Parathyroid adenoma (tissue), 2 donors: ENCODE data around the gene GSTK1.

Source experiments
- H2AFZ ChIP-seq: fragments of 300-600 bp; sonication (generic); one replicate; pipeline ENCODE4 v1.7.0; 2017; ENCODE audit warnings: antibody characterized with exemption, mild to moderate bottlenecking
- H3K27ac ChIP-seq: fragments of 300-600 bp; sonication (generic); one replicate; pipeline ENCODE4 v1.7.0; 2017
- H3K27me3 ChIP-seq: fragments of 300-600 bp; sonication (generic); one replicate; pipeline ENCODE4 v1.7.0; 2017; ENCODE audit warnings: low read length; ENCODE audit not compliant: control insufficient read depth, insufficient read depth
- H3K36me3 ChIP-seq: fragments of 300-600 bp; sonication (generic); one replicate; pipeline ENCODE4 v1.7.0; 2017; ENCODE audit warnings: low read length; ENCODE audit not compliant: control insufficient read depth, insufficient read depth
- H3K4me1 ChIP-seq: fragments of 300-600 bp; sonication (generic); one replicate; pipeline ENCODE4 v1.7.0; 2017; ENCODE audit warnings: control low read depth
- H3K4me2 ChIP-seq: fragments of 300-600 bp; sonication (generic); one replicate; pipeline ENCODE4 v1.7.0; 2017; ENCODE audit warnings: low read length
- H3K4me3 ChIP-seq: fragments of 300-600 bp; sonication (generic); one replicate; pipeline ENCODE4 v1.7.0; 2017; ENCODE audit warnings: low read depth, low read length
- H3K79me2 ChIP-seq: fragments of 300-600 bp; sonication (generic); one replicate; pipeline ENCODE4 v1.7.0; 2017; ENCODE audit warnings: control low read depth
- H3K9ac ChIP-seq: fragments of 300-600 bp; sonication (generic); one replicate; pipeline ENCODE4 v1.7.0; 2017; ENCODE audit warnings: mild to moderate bottlenecking
- H3K9me3 ChIP-seq: fragments of 300-600 bp; sonication (generic); one replicate; pipeline ENCODE4 v1.7.0; 2017; ENCODE audit warnings: low read length; ENCODE audit not compliant: control insufficient read depth
- CTCF ChIP-seq: fragments of 300-600 bp; sonication (generic); IDR thresholded peaks from one replicate; pipeline ENCODE4 v1.7.0; 2017; ENCODE audit warnings: antibody characterized with exemption, mild to moderate bottlenecking
- donor health status: primary hyperparathyroidism.

Gene GSTK1

GRCh38 chr7:143295870-143296269 is 32.6 kb downstream of the GSTK1 start:
- H3K27ac ChIP-seq, result no peak overlapping the region

DNA sequence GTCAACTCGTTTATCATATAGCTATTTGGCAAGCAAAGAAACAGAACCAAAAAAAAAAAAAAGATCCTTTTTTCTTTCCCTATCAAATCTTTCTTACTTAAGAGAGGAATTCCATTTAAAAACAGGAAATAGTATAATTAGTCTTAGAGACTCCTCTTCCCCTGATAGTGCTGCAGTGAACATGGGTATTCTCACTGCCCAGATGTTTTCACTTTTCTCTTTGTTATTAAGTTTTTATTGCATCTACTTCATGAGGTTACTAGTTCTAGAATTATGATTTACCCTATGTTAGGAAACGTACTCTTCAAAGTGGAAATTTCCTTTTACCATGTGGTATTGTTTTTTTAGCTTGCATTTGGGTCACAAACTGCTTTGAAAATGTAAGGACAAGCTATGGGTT is 33.4 kb downstream of the GSTK1 start:
- Histone ChIP-seq H3K27me3 (no peaks in the 10 kb centered on the region), H3K79me2 (no peaks in the 10 kb centered on the region), H2AFZ (no peak overlapping the region), H3K4me3 (no peak overlapping the region), H3K9me3 (no peaks in the 10 kb centered on the region), H3K4me2 (no peak overlapping the region), H3K27ac (no peak overlapping the region), H3K36me3 (no peaks in the 10 kb centered on the region), H3K4me1 (peaks cover 10% of the 10 kb centered on the region), H3K9ac (no peak overlapping the region)
- TF ChIP-seq CTCF, result no peak

More at GRCh38 chr7:143295870-143296269, 32.6 kb downstream of the GSTK1 start:
- H3K27me3 ChIP-seq, result no peaks in the 10 kb centered on the region
- peaks cover 10% of the 10 kb centered on the region for H3K4me1 ChIP-seq
- no peaks in the 10 kb centered on the region for H3K79me2 ChIP-seq
- H3K36me3 ChIP-seq, result no peaks in the 10 kb centered on the region
- no peak for TF ChIP-seq CTCF
- H3K4me3 ChIP-seq, result no peak overlapping the region
- no peak overlapping the region for H3K9ac ChIP-seq
- H3K4me2 ChIP-seq, result peak overlapping the region; percentile 19
- H2AFZ ChIP-seq, result no peak overlapping the region
- no peaks in the 10 kb centered on the region for H3K9me3 ChIP-seq

GRCh38 chr7:143299346-143299745 is 36.1 kb downstream of the GSTK1 start:
- H3K27ac ChIP-seq, result no peak overlapping the region
- no peaks in the 10 kb centered on the region for H3K27me3 ChIP-seq
- no peak overlapping the region for H3K4me2 ChIP-seq
- H3K36me3 ChIP-seq, result no peaks in the 10 kb centered on the region
- H3K4me3 ChIP-seq, result no peak overlapping the region
- H3K9me3 ChIP-seq, result no peaks in the 10 kb centered on the region
- H2AFZ ChIP-seq, result no peak overlapping the region
- H3K79me2 ChIP-seq, result no peaks in the 10 kb centered on the region
- no peak overlapping the region for H3K9ac ChIP-seq
- peaks cover 10% of the 10 kb centered on the region for H3K4me1 ChIP-seq
- no peak for TF ChIP-seq CTCF

GRCh38 chr7:143299840-143300239 is 36.6 kb downstream of the GSTK1 start:
- peak; percentile 50 for TF ChIP-seq CTCF
- no peaks in the 10 kb centered on the region for H3K27me3 ChIP-seq
- no peak overlapping the region for H3K9ac ChIP-seq
- H3K4me3 ChIP-seq, result no peak overlapping the region
- H2AFZ ChIP-seq, result no peak overlapping the region
- no peaks in the 10 kb centered on the region for H3K36me3 ChIP-seq
- no peaks in the 10 kb centered on the region for H3K9me3 ChIP-seq
- H3K79me2 ChIP-seq, result no peaks in the 10 kb centered on the region
- no peak overlapping the region for H3K27ac ChIP-seq
- H3K4me1 ChIP-seq, result peaks cover 10% of the 10 kb centered on the region
- H3K4me2 ChIP-seq, result no peak overlapping the region
